Ovary (tissue), 9 donors: ENCODE results near the gene RFXANK. TPM values are rescaled to one million over a fixed set of nuclear protein-coding genes. Genes with fewer than 3 reads are reported as not detected.
A peak's percentile ranks its signal among the peaks of the same experiment; 100 is the strongest.

ENCODE experiments used
- DNase-seq, 5 donors: peaks; one replicate each; pipeline ENCODE4 v3.0.0-alpha.2; 2019 to 2020
- H3K27ac ChIP-seq, 2 donors: fragments of 200-600 bp; one replicate each; pipeline versions ENCODE4 v1.5.1 to v1.8.0; 2019 to 2022
- H3K27me3 ChIP-seq: fragments of 200-600 bp; one replicate; pipeline ENCODE4 v1.8.0; 2022
- H3K36me3 ChIP-seq: fragments of 200-600 bp; sonication (generic); one replicate; pipeline ENCODE4 v1.5.1; 2019
- H3K4me1 ChIP-seq: one replicate; pipeline ENCODE4 v1.8.1; 2013; ENCODE audit warnings: mild to moderate bottlenecking, moderate library complexity; ENCODE audit not compliant: insufficient read depth
- H3K4me3 ChIP-seq: fragments of 200-600 bp; sonication (generic); one replicate; pipeline ENCODE4 v1.5.1; 2017
- H3K9me3 ChIP-seq, 2 donors: fragments of 200-600 bp in 1 of 2; sonication (generic) in 1 of 2; one replicate each; pipeline versions ENCODE4 v1.5.1 to v1.8.1; 2013 to 2019; ENCODE audit warnings: mild to moderate bottlenecking in 1 of 2, moderate library complexity in 1 of 2
- CTCF ChIP-seq, 3 donors: fragments of 450-650 bp in 2 of 3; fragments of 200-600 bp in 1 of 3; IDR thresholded peaks; one replicate each; pipeline versions ENCODE4 v1.5.1 to v1.8.0; 2016 to 2022; ENCODE audit warnings: antibody characterized with exemption in 3 of 3, mild to moderate bottlenecking in 1 of 3
- EP300 ChIP-seq: sonication (generic); formaldehyde crosslinking; IDR thresholded peaks from one replicate; pipeline ENCODE4 v1.6.1; 2017; ENCODE audit warnings: antibody characterized with exemption
- POLR2A ChIP-seq: fragments of 450-650 bp; IDR thresholded peaks from one replicate; pipeline ENCODE4 v1.6.1; 2017; ENCODE audit warnings: antibody characterized with exemption, mild to moderate bottlenecking, moderate library complexity
- WGBS, 3 donors: extraction: QIAGEN DNeasy Blood & Tissue Kit in 1 of 3; methylation state at CpG; one replicate each; pipeline versions ENCODE4 v1.1.5 to v1.1.7; 2013 to 2017; 5-methylcytosine and 5-hydroxymethylcytosine counted together
- intact Hi-C, 4 donors: fragments of 100-400 bp; cut with DNase I; formaldehyde crosslinking; loops; one replicate each; pipeline versions ENCODE4 v1.11.0 to v1.15.1; 2022 to 2023
- polyA plus RNA-seq, 2 donors: library from polyadenylated mRNA; stranded (reverse); fragments of 200-250 nt in 1 of 2; fragments of 350-450 nt in 1 of 2; fragmentation: Illumina TruSeq in 1 of 2; extraction: RNeasy Lipid Tissue Mini Kit (QIAGEN cat#74804) in 1 of 2; gene quantifications; one replicate each; pipeline ENCODE4 v1.2.3, GENCODE V29; 2013 to 2014
- total RNA-seq, 7 donors: library from RNA; depleted of rRNA in 2 of 7; stranded (reverse); fragments of >200 nt in 2 of 7; fragmentation: NEBNext Ultra II Directional in 3 of 7; extraction: Animal tissue kit (Norgen Biotek cat#: 25700) in 3 of 7; gene quantifications; one replicate each; pipeline versions ENCODE4 v1.1.0 to v1.2.4, GENCODE V29; 2016 to 2023
- donor health status: DM: no; HTN: no; CAD: no; lungs with moderate emphysema.
- donor health status: DM: no; HTN: no; CAD: no.
- donor health status: Bipolar disorder and iron deficiency.
- donor health status: DM: yes; HTN: yes; CAD: no.
- donor health status: DM: no; HTN: no; CAD: no.
- donor health status: DM: yes; HTN: yes; CAD: no.

Gene RFXANK
- total and polyA plus RNA-seq, 9 donors: 9.7 to 67.2 (median 58.4) TPM

GRCh38 chr19:19202707-19203011 is 10.6 kb downstream of the RFXANK start:
- Histone ChIP-seq H3K9me3 (no peaks in the 10 kb centered on the region), H3K4me3 (peak overlapping the region; percentile 51), H3K27me3 (no peaks in the 10 kb centered on the region), H3K4me1 (peaks cover 3% of the 10 kb centered on the region), H3K27ac (peak overlapping the region; percentile 52 to 54), H3K36me3 (peaks cover 2% of the 10 kb centered on the region)
- TF ChIP-seq CTCF (IDR thresholded peaks at IDR 0.05) (no peak), EP300 (no peak), POLR2A (no peak)
- no peak for DNase-seq
- intact Hi-C loops: no loop called here
- WGBS, 3 donors: 4 to 12% (median 5%) methylated on average over 11 of the region's 11 CpGs

GRCh38 chr19:19203012-19203856 is 11.2 kb downstream of the RFXANK start, which contains the start of gene NR2C2AP:
NR2C2AP (minus strand) TSS chr19:19203414; CDS start chr19:19203060, 354 bp downstream.
- Histone ChIP-seq H3K27ac (peak within 1 kb of the TSS; percentile 52 to 54), H3K4me1 (peaks cover 3% of the 10 kb centered on the region), H3K36me3 (no peaks in the 10 kb centered on the region), H3K27me3 (no peaks in the 10 kb centered on the region), H3K4me3 (peak within 1 kb of the TSS; percentile 51), H3K9me3 (no peaks in the 10 kb centered on the region)
- peak; percentile 89 to 95 (median 92) for DNase-seq
- intact Hi-C loops: no loop called here
- TF ChIP-seq POLR2A (no peak), CTCF (IDR thresholded peaks at IDR 0.05) (peak in 1 of 3 donors; percentile 4)
- WGBS, 3 donors: 4 to 5% (median 5%) methylated on average over 56 to 60 of the region's 60 CpGs

- 66 to 70% (median 68%) methylated on average over 13 of the region's 13 CpGs for whole genome bisulfite sequencing, 3 donors
- intact Hi-C loops: no loop called here
- no peak for DNase-seq
- H3K4me1 ChIP-seq: peaks cover 3% of the 10 kb centered on the region
- H3K36me3 ChIP-seq: no peaks in the 10 kb centered on the region
- no peaks in the 10 kb centered on the region for H3K9me3 ChIP-seq
- no peak overlapping the region for H3K4me3 ChIP-seq
- TF ChIP-seq POLR2A (no peak), CTCF (IDR thresholded peaks at IDR 0.05) (no peak), EP300 (no peak)
- no peaks in the 10 kb centered on the region for H3K27me3 ChIP-seq
- H3K27ac ChIP-seq: no peak overlapping the region
Measured at GRCh38 chr19:19204181-19204580, 12.1 kb downstream of the RFXANK start.

GRCh38 chr19:19205416-19206410 is 13.7 kb downstream of the RFXANK start:
- intact Hi-C loops: no loop called here
- Histone ChIP-seq H3K27me3 (no peaks in the 10 kb centered on the region), H3K27ac (no peak overlapping the region), H3K4me3 (no peak overlapping the region), H3K4me1 (peaks cover 3% of the 10 kb centered on the region), H3K36me3 (no peaks in the 10 kb centered on the region), H3K9me3 (no peaks in the 10 kb centered on the region)
- 42 to 47% (median 45%) methylated on average over 14 of the region's 14 CpGs for WGBS, 3 donors
- TF ChIP-seq EP300: no peak
- no peak for TF ChIP-seq POLR2A
- TF ChIP-seq CTCF (IDR thresholded peaks at IDR 0.05): no peak
- DNase-seq: no peak
